ENCODE data around the gene CBL. TPM values are rescaled to one million over a fixed set of nuclear protein-coding genes. Genes with fewer than 3 reads are reported as not detected.
A peak's percentile ranks its signal among the peaks of the same experiment; 100 is the strongest.

Gene CBL
- total and polyA plus RNA-seq, 12 donors, result 2.7 to 15.6 (median 8.2) TPM

DNA sequence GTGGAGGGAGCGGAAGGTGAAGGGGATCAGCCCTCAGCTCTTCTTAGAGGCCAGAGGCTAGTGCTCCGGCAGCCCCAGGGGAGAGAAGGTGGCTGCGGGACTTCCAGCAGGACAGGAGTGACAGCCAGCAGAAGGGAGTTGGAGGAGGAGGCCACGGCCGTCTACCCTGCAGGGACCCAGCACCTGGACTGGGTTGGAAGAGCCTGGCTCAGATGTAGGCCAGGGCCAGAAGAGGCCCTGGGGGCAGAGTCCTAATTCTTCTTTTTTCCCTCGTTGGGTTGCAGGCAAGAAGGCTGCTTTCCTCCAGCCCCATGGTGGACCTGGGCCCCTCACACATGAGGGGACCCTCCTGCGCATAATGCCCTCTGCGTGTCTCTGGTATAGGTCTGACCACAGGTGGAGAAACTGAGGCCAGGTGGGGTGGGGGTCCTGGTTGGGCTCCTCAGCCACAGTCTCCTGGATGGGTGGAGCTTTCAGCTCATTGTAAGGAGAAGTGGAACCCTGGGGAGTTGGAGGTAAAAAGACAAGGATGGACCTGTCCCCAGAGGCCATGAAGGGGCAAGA, 113.1 kb downstream of the CBL start:
- H3K36me3 ChIP-seq, result peaks cover 0 to 11% (median 6%) of the 10 kb centered on the region in 9 donors
- intact Hi-C loops (cut with DNase I), result loop anchor here in 2 of 10 donors (5.0 to 10.0 kb wide), 2 partner anchors 112 to 224 kb away; partner anchors contain the start of gene CBL (in 1 of the 2)
- TF ChIP-seq CTCF (IDR thresholded peaks at IDR 0.05), result no peak
- peak overlapping the region; percentile 85 to 99 (median 92) for H3K27ac ChIP-seq
- ATAC-seq, result no peak
- H3K27me3 ChIP-seq, result peaks cover 0 to 69% (median 0%) of the 10 kb centered on the region in 7 donors
- no peaks in the 10 kb centered on the region for H3K9me3 ChIP-seq
- H3K4me3 ChIP-seq, result peak overlapping the region in 7 of 10 donors; percentile 3 to 60 (median 13)
- H3K4me1 ChIP-seq, result peaks cover 11 to 94% (median 70%) of the 10 kb centered on the region in 9 donors
- 57 to 72% methylated on average over 8 of the region's 8 CpGs for WGBS, 2 donors
- no peak for DNase-seq

- peak overlapping the region in 4 of 10 donors; percentile 21 to 65 (median 59) for H3K4me3 ChIP-seq
- intact Hi-C loops (cut with DNase I), result loop anchor here in 6 of 10 donors (5.0 to 10.0 kb wide), 5 partner anchors 112 to 225 kb away; partner anchors contain the start of genes CBL (in 6 of the 6), ABCG4 (in 1 of the 6) and DPAGT1 (in 1 of the 6)
- ATAC-seq, result peak in 6 of 8 donors; percentile 2 to 52 (median 21)
These were observed 113.6 kb downstream of the CBL start for GRCh38 chr11:119319700-119320239.

GRCh38 chr11:119320240-119320775, 114.2 kb downstream of the CBL start:
- 30 to 51% methylated on average over 16 to 17 of the region's 17 CpGs for WGBS, 2 donors
- H3K4me3 ChIP-seq, result peak overlapping the region in 9 of 10 donors; percentile 31 to 65 (median 58)
- peak in 6 of 8 donors; percentile 1 to 18 (median 4) for ATAC-seq
- H3K9me3 ChIP-seq, result no peaks in the 10 kb centered on the region
- peaks cover 0 to under 1% (median 0%) of the 10 kb centered on the region in 9 donors for H3K36me3 ChIP-seq
- TF ChIP-seq CTCF (IDR thresholded peaks at IDR 0.05), result no peak
- peak overlapping the region; percentile 85 to 99 (median 92) for H3K27ac ChIP-seq
- H3K27me3 ChIP-seq, result peaks cover 0 to 58% (median 0%) of the 10 kb centered on the region in 7 donors
- intact Hi-C loops (cut with DNase I), result loop anchor here in 6 of 10 donors (5.0 to 10.0 kb wide), 4 partner anchors 113 to 218 kb away; partner anchors contain the start of genes CBL (in 5 of the 6), ABCG4 (in 1 of the 6) and DPAGT1 (in 1 of the 6)
- peak; percentile 60 to 76 for DNase-seq
- peaks cover 11 to 84% (median 63%) of the 10 kb centered on the region in 9 donors for H3K4me1 ChIP-seq

More at GRCh38 chr11:119319700-119320239, 113.6 kb downstream of the CBL start:
- peak overlapping the region; percentile 85 to 99 (median 92) for H3K27ac ChIP-seq
- peaks cover 0 to 64% (median 0%) of the 10 kb centered on the region in 7 donors for H3K27me3 ChIP-seq
- H3K4me1 ChIP-seq, result peaks cover 11 to 90% (median 67%) of the 10 kb centered on the region in 9 donors
- H3K36me3 ChIP-seq, result peaks cover 0 to 6% (median under 1%) of the 10 kb centered on the region in 9 donors
- peak in 1 of 2 donors; percentile 71 for DNase-seq
- H3K9me3 ChIP-seq, result no peaks in the 10 kb centered on the region
- no peak for TF ChIP-seq CTCF (IDR thresholded peaks at IDR 0.05)
- WGBS, 2 donors, result 40 to 55% methylated on average over 11 of the region's 11 CpGs
